Measurements from ENCODE around the gene IKZF3.

IKZF3 gene

GRCh38 chr17:39898088-39898487 is 34.0 kb upstream of the IKZF3 start:
- no peak overlapping the region for H3K27ac ChIP-seq (ENCODE audit: low read depth, low read length)

GRCh38 chr17:39894681-39895376 is 30.7 kb upstream of the IKZF3 start:
- H3K79me2 ChIP-seq (ENCODE audit: insufficient read depth, low read length), result no peaks in the 10 kb centered on the region
- no peak overlapping the region for H3K4me3 ChIP-seq (ENCODE audit: insufficient read depth, low read length, poor library complexity, severe bottlenecking)
- no peaks in the 10 kb centered on the region for H3K9me3 ChIP-seq (ENCODE audit: insufficient read depth, low read length)
- no peaks in the 10 kb centered on the region for H3K27me3 ChIP-seq (ENCODE audit: low read length)
- H3K4me2 ChIP-seq (ENCODE audit: low read depth, low read length, poor library complexity, severe bottlenecking), result no peak overlapping the region
- H3F3A ChIP-seq (ENCODE audit: insufficient read depth), result no peaks in the 10 kb centered on the region
- no peaks in the 10 kb centered on the region for H3K9me2 ChIP-seq (replicated peaks; ENCODE audit: insufficient read depth, low read length)
- no peak overlapping the region for H3K9ac ChIP-seq (ENCODE audit: low read length)
- no peak overlapping the region for H2AFZ ChIP-seq (ENCODE audit: low read depth, low read length, severe bottlenecking)
- H3K27ac ChIP-seq (ENCODE audit: low read depth, low read length), result no peak overlapping the region
- H3K36me3 ChIP-seq (ENCODE audit: low read length), result no peaks in the 10 kb centered on the region
- no peak for TF ChIP-seq EZH2phosphoT487 (conservative IDR thresholded peaks at IDR 0.05; ENCODE audit: low read length)
- no peak for TF ChIP-seq CTCF (IDR thresholded peaks at IDR 0.05; ENCODE audit: insufficient read depth, low read length, poor library complexity, severe bottlenecking)
- no peaks in the 10 kb centered on the region for H4K20me1 ChIP-seq (ENCODE audit: low read depth, low read length)

More at GRCh38 chr17:39898088-39898487, 34.0 kb upstream of the IKZF3 start:
- H3K9me3 ChIP-seq (ENCODE audit: insufficient read depth, low read length), result no peaks in the 10 kb centered on the region
- H4K20me1 ChIP-seq (ENCODE audit: low read depth, low read length), result no peaks in the 10 kb centered on the region
- H3K9me2 ChIP-seq (replicated peaks; ENCODE audit: insufficient read depth, low read length), result no peaks in the 10 kb centered on the region
- no peaks in the 10 kb centered on the region for H3K27me3 ChIP-seq (ENCODE audit: low read length)
- TF ChIP-seq CTCF (IDR thresholded peaks at IDR 0.05; ENCODE audit: insufficient read depth, low read length, poor library complexity, severe bottlenecking), result no peak
- TF ChIP-seq EZH2phosphoT487 (conservative IDR thresholded peaks at IDR 0.05; ENCODE audit: low read length), result no peak
- no peaks in the 10 kb centered on the region for H3F3A ChIP-seq (ENCODE audit: insufficient read depth)
- H3K36me3 ChIP-seq (ENCODE audit: low read length), result no peaks in the 10 kb centered on the region
- no peak overlapping the region for H3K4me2 ChIP-seq (ENCODE audit: low read depth, low read length, poor library complexity, severe bottlenecking)
- H3K4me3 ChIP-seq (ENCODE audit: insufficient read depth, low read length, poor library complexity, severe bottlenecking), result no peak overlapping the region
- no peaks in the 10 kb centered on the region for H3K79me2 ChIP-seq (ENCODE audit: insufficient read depth, low read length)
- H3K9ac ChIP-seq (ENCODE audit: low read length), result no peak overlapping the region
- no peak overlapping the region for H2AFZ ChIP-seq (ENCODE audit: low read depth, low read length, severe bottlenecking)

GRCh38 chr17:39889200-39889599 is 25.1 kb upstream of the IKZF3 start:
- Histone ChIP-seq H2AFZ (ENCODE audit: low read depth, low read length, severe bottlenecking) (no peak overlapping the region), H3K9me3 (ENCODE audit: insufficient read depth, low read length) (no peaks in the 10 kb centered on the region), H4K20me1 (ENCODE audit: low read depth, low read length) (no peaks in the 10 kb centered on the region), H3K4me2 (ENCODE audit: low read depth, low read length, poor library complexity, severe bottlenecking) (no peak overlapping the region), H3K79me2 (ENCODE audit: insufficient read depth, low read length) (no peaks in the 10 kb centered on the region), H3K9me2 (replicated peaks; ENCODE audit: insufficient read depth, low read length) (no peaks in the 10 kb centered on the region), H3K27me3 (ENCODE audit: low read length) (no peaks in the 10 kb centered on the region), H3K9ac (ENCODE audit: low read length) (no peak overlapping the region), H3K4me3 (ENCODE audit: insufficient read depth, low read length, poor library complexity, severe bottlenecking) (no peak overlapping the region), H3K27ac (ENCODE audit: low read depth, low read length) (no peak overlapping the region), H3F3A (ENCODE audit: insufficient read depth) (no peaks in the 10 kb centered on the region), H3K36me3 (ENCODE audit: low read length) (no peaks in the 10 kb centered on the region)
- TF ChIP-seq EZH2phosphoT487 (conservative IDR thresholded peaks at IDR 0.05; ENCODE audit: low read length), result no peak
- no peak for TF ChIP-seq CTCF (IDR thresholded peaks at IDR 0.05; ENCODE audit: insufficient read depth, low read length, poor library complexity, severe bottlenecking)

All from SU-DHL-6 (cell line).